Endothelial cell of umbilical vein (primary cell): ENCODE results near the gene C14orf132. TPM values are rescaled to one million over a fixed set of nuclear protein-coding genes. Genes with fewer than 3 reads are reported as not detected.

Experiments used
- BruUV-seq: library from RNA; stranded (reverse); fragments of 400-500 nt; replicated peaks from 2 replicates; lab custom pipeline; 2021; lab: Mats Ljungman, UMichigan
- CTCF ChIA-PET: fragments of 300-600, 350-600 bp; sonication (Branson Sonifier 250); formaldehyde crosslinking; loops from one replicate; lab custom pipeline; 2021; ENCODE audit warnings: antibody characterized with exemption, inconsistent platforms; lab: Charles Lee
- POLR2A ChIA-PET: fragments of 300-600, 350-600 bp; sonication (Branson Sonifier 250); formaldehyde crosslinking; loops from one replicate; lab custom pipeline; 2021; ENCODE audit warnings: antibody characterized with exemption, inconsistent platforms; lab: Charles Lee
- DNase-seq: peaks from one replicate; pipeline ENCODE4 v3.0.0-alpha.2; 2011; ENCODE audit warnings: low read depth, low spot score
- FAIRE-seq: peaks from 2 replicates; lab custom pipeline; 2011; peaks lifted over from hg19 to GRCh38; lab: Jason Lieb, UNC
- H2AFZ ChIP-seq: 2 replicates; pipeline ENCODE4 v1.6.0; 2012; ENCODE audit warnings: low read depth, low read length, control low read depth, inconsistent platforms
- H3K27ac ChIP-seq: 2 replicates; pipeline ENCODE4 v1.5.1; 2011; ENCODE audit warnings: low read depth, mild to moderate bottlenecking, control low read depth, low read length, moderate library complexity; ENCODE audit not compliant: insufficient read depth
- H3K27me3 ChIP-seq, 2 experiments: 2 replicates each; pipeline versions ENCODE4 v1.6.0 to v1.6.1; 2011; ENCODE audit warnings: low read length in 2 of 2, mixed read lengths in 1 of 2; ENCODE audit not compliant: control insufficient read depth in 2 of 2, insufficient read depth in 2 of 2
- H3K36me3 ChIP-seq, 2 experiments: 2 replicates in 1 of 2; 3 replicates in 1 of 2; pipeline ENCODE4 v1.5.1; 2011; ENCODE audit warnings: low read length in 2 of 2, mild to moderate bottlenecking in 1 of 2, moderate library complexity in 1 of 2; ENCODE audit not compliant: control insufficient read depth in 2 of 2, insufficient read depth in 2 of 2; ENCODE audit errors: extremely low read depth in 1 of 2
- H3K4me1 ChIP-seq: 3 replicates; pipeline ENCODE4 v1.5.1; 2011; ENCODE audit warnings: mild to moderate bottlenecking, low read length; ENCODE audit not compliant: control insufficient read depth, insufficient read depth; ENCODE audit errors: extremely low read depth
- H3K4me2 ChIP-seq: 2 replicates; pipeline ENCODE4 v1.6.1; 2011; ENCODE audit warnings: low read length, control low read depth, mixed read lengths; ENCODE audit not compliant: insufficient read depth
- H3K4me3 ChIP-seq, 3 experiments: fragments of 200-600 bp in 1 of 3; sonication (generic), shearing (Covaris generic) in 1 of 3; replicated peaks in 1 of 3; 2 replicates each; pipeline ENCODE4 v1.5.1; 2011 to 2016; ENCODE audit warnings: control low read depth in 3 of 3, low read length in 3 of 3, mild to moderate bottlenecking in 2 of 3, inconsistent platforms in 1 of 3, low read depth in 1 of 3, moderate library complexity in 1 of 3; ENCODE audit not compliant: insufficient read depth in 1 of 3
- H3K79me2 ChIP-seq: 2 replicates; pipeline ENCODE4 v1.6.0; 2012; ENCODE audit warnings: low read length, inconsistent platforms; ENCODE audit not compliant: control insufficient read depth, insufficient read depth
- H3K9ac ChIP-seq: replicated peaks from 2 replicates; pipeline ENCODE3; 2011; ENCODE audit warnings: low read length, control low read depth; ENCODE audit not compliant: insufficient read depth; ENCODE audit errors: extremely low read depth
- H3K9me1 ChIP-seq: replicated peaks from 3 replicates; pipeline ENCODE4 v1.6.0; 2011; ENCODE audit warnings: mild to moderate bottlenecking, low read length; ENCODE audit not compliant: control insufficient read depth, insufficient read depth; ENCODE audit errors: extremely low read depth
- H3K9me3 ChIP-seq: replicated peaks from 2 replicates; pipeline ENCODE4 v1.5.1; 2012; ENCODE audit warnings: low read length, inconsistent platforms; ENCODE audit not compliant: control insufficient read depth, insufficient read depth
- H4K20me1 ChIP-seq: replicated peaks from 2 replicates; pipeline ENCODE3; 2011; ENCODE audit warnings: mild to moderate bottlenecking, low read length; ENCODE audit not compliant: control insufficient read depth, insufficient read depth; ENCODE audit errors: extremely low read depth
- CTCF ChIP-seq, 2 donors: IDR thresholded peaks; 1 replicate in 1 of 2; 2 replicates in 1 of 2; pipeline ENCODE4 v1.5.1; 2011; ENCODE audit warnings: low read length in 2 of 2, mild to moderate bottlenecking in 2 of 2, moderate library complexity in 2 of 2, control low read depth in 1 of 2, inconsistent platforms in 1 of 2, low read depth in 1 of 2; ENCODE audit not compliant: insufficient read depth in 1 of 2; ENCODE audit errors: extremely low read depth in 1 of 2
- EZH2 ChIP-seq: IDR thresholded peaks from 2 replicates; pipeline ENCODE4 v1.6.1; 2012; ENCODE audit warnings: borderline replicate concordance, low read depth, mild to moderate bottlenecking, moderate library complexity, low read length, inconsistent platforms; ENCODE audit not compliant: severe bottlenecking
- FOS ChIP-seq: IDR thresholded peaks from 2 replicates; pipeline ENCODE4 v1.6.1; 2011; ENCODE audit warnings: mild to moderate bottlenecking, low read length, moderate library complexity, borderline replicate concordance; ENCODE audit not compliant: insufficient read depth
- GATA2 ChIP-seq: IDR thresholded peaks from 2 replicates; pipeline ENCODE4 v1.7.0; 2011; ENCODE audit warnings: low read depth, mild to moderate bottlenecking, moderate library complexity, mixed read lengths, low read length; ENCODE audit not compliant: insufficient read length, insufficient read depth
- JUN ChIP-seq: IDR thresholded peaks from 2 replicates; pipeline ENCODE4 v1.6.1; 2011; ENCODE audit warnings: borderline replicate concordance, low read depth; ENCODE audit not compliant: insufficient read length, insufficient read depth
- MAX ChIP-seq: IDR thresholded peaks from 2 replicates; pipeline ENCODE4 v1.6.1; 2011; ENCODE audit not compliant: insufficient read depth, insufficient read length
- MYC ChIP-seq: IDR thresholded peaks from one replicate; pipeline ENCODE4 v1.6.1; 2011; ENCODE audit warnings: mild to moderate bottlenecking, low read depth, low read length
- POLR2AphosphoS5 ChIP-seq: IDR thresholded peaks from 2 replicates; pipeline ENCODE4 v1.6.1; 2012; ENCODE audit warnings: low read depth, mild to moderate bottlenecking, control low read depth, low read length, moderate library complexity; ENCODE audit not compliant: insufficient read depth
- dilution Hi-C: fragments of 300-500 bp; cut with MboI; formaldehyde crosslinking; loops from one replicate; pipeline ENCODE4 v1.15.0; 2019; ENCODE audit warnings: low sequenced_read_pairs; ENCODE audit not compliant: extremely low pct_ligation_motif_present
- intact Hi-C: fragments of 100-400 bp; cut with micrococcal nuclease; formaldehyde crosslinking; loops from one replicate; pipeline ENCODE4 v1.10.0; 2022
- polyA plus RNA-seq, 4 experiments: library from polyadenylated mRNA; depleted of rRNA in 3 of 4; stranded (reverse) in 3 of 4; unstranded in 1 of 4; fragments of >200 nt; gene quantifications; 2 replicates each; pipeline versions ENCODE4 v1.2.1 to v1.2.3, GENCODE V29; 2011 to 2012; ENCODE audit warnings: missing spikeins in 1 of 4
- total RNA-seq: library from RNA; stranded (reverse); gene quantifications from 2 replicates; pipeline ENCODE4 v1.2.3, GENCODE V29; 2021

The C14orf132 gene
- total and polyA plus RNA-seq, 2 donors (not counting 3 experiments of a cell fraction or from before 2014, with no cell fraction given), result 3.2 to 7.6 TPM

GRCh38 chr14:96108061-96108795 is 69.1 kb downstream of the C14orf132 start:
- dilution Hi-C loops (no loop called here), intact Hi-C loops (no loop called here)
- Histone ChIP-seq H3K27ac (no peak overlapping the region), H4K20me1 (no peaks in the 10 kb centered on the region), H2AFZ (no peak overlapping the region), H3K36me3 (no peaks in the 10 kb centered on the region), H3K4me3 (no peak overlapping the region), H3K9me3 (no peaks in the 10 kb centered on the region), H3K4me1 (no peaks in the 10 kb centered on the region), H3K4me2 (no peak overlapping the region), H3K9me1 (no peaks in the 10 kb centered on the region), H3K27me3 (no peaks in the 10 kb centered on the region), H3K9ac (no peak overlapping the region), H3K79me2 (no peaks in the 10 kb centered on the region)
- BruUV-seq, result no TSS peak
- CTCF ChIA-PET, result no interaction called here
- POLR2A ChIA-PET, result no interaction called here
- TF ChIP-seq CTCF (IDR thresholded peaks at IDR 0.05; ENCODE audit: extremely low read depth in 1 of 2, insufficient read depth in 1 of 2, low read depth in 1 of 2, low read length in 2 of 2), result no peak
- TF ChIP-seq FOS, result no peak
- TF ChIP-seq JUN, result no peak
- no peak for TF ChIP-seq EZH2
- TF ChIP-seq POLR2AphosphoS5, result no peak
- TF ChIP-seq MYC, result no peak
- no peak for TF ChIP-seq MAX
- no peak for TF ChIP-seq GATA2
- no peak for FAIRE-seq
- DNase-seq, result no peak
